Measurements from ENCODE around the gene GULP1.
"Not testable (repeated sequence)": the region's sequence is repeated elsewhere in the genome, so short reads cannot be mapped to it uniquely, and the experiment has no call there.

GULP1 gene

DNA sequence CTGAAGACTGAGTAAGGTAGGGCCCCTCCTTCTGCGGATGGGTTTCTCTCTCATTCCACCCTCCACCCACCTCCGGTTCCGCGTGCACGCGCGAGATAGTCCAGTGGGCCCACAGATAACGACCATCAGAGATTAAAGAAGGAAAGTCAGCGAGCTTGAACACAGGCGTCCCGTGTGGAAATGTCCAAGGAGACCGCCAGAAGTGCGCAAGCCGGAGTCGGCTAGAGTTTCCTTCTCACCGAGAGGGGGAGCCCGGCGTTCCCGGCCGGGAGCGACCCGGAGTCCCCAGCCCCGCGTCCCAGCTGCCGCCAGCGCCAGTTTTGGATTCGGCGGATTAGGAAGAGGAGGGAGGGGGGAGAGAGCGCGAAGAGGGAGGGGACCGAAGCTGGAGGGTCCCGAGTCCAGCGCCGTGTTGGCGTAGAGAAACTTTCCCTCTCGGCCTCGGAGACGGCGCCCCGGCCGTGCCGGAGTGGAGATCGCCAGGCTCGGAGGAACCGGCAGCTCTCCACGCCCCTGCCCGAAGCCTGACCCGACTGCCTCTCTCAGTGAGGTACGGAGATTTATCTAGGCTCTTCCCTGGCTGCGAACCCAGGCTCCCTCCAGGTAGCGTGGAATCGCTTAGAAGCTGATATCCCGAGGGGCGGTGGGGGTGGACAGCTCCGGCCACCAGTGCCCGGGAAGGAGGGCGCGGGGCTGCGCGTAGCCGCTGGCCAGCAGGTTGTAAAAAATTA is at the start of gene GULP1:
Gene GULP1 (plus strand): TSS at position 258 of the 731 bp plus-strand sequence. CDS start 185,829 bp downstream, outside the sequence.
- DNase-seq = no peak

- no peak for DNase-seq
Measured at GRCh38 chr2:188243381-188243780, 48.3 kb upstream of the GULP1 start.

GRCh38 chr2:188244383-188244782 is 47.3 kb upstream of the GULP1 start:
- DNase-seq = no peak

DNA sequence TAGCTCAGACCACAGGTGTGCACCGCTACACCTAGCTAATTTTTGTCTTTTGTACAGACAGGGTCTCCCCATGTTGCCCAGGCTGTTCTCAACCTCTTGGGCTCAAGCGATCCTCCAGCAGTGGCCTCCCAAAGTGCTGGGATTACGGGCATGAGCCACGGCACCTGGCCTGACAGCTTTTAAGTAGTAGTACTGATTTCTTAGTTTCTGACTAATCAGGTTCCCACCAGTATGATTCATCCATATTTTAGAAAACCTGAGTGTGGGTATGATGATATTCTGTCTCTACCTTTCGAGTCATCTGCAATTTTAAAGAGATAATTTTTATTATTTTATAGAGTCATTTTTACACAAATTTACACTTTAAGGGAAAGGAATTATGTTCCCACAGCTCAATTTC is 46.4 kb upstream of the GULP1 start:
- DNase-seq = no peak

DNA sequence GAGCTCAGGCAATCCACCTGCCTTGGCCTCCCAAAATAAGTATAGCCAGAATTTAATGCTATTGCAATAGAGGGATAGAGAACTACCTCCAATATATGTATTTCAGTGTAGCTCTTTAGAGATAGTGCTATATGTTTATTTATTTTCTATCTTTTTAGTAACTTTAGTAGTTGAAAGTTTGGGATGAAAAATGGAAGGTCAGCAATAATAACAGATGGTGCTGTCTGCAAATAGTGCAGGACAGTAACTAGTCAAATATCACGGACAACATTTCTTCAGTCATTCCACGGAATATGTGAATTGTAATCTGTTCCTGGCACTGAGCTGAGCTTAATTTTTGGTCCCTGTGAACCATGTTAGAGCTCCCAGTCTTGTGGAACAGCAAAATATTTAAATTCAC is 43.2 kb upstream of the GULP1 start:
- DNase-seq = no peak

DNA sequence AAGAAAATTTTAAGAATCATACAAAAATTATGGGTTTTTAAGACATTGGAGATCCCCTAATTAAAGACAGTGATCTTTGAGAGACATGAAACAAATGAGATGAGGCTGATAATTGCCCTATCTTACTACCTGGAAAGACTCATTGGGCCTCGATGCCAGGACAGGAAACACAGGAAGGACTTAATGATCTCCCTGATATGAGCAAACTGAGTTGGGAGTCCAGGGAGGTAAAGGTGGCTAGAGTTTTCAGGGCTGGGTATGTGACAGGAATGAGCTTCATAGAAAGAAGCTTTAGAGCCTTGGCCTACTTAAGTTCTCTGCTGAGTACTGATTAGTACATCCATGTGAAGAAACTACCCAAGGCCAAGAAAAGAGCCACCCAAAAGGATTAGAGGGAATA is 40.6 kb upstream of the GULP1 start:
- DNase-seq = no peak

DNA sequence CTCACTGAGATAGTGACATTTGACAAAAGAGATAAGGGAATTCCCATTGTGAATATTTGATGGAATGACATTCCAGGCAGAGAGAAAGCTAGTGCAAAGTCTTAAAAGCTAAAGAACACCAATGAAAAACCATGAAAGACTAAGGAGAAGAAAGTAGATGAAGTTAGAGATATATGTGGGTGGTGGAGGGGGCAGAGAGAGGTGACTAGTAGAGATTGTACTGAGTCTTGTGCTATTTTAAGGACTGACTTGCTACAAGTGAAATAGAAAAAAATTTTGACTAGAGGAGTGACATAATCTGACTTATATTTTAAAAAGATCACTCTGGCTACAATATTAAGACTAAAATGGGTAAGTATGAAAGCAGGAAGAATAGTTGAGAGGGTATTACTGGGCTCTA is 35.3 kb upstream of the GULP1 start:
- DNase-seq = no peak

- DNase-seq = no peak
Measured at GRCh38 chr2:188265315-188265714, 26.4 kb upstream of the GULP1 start.

DNA sequence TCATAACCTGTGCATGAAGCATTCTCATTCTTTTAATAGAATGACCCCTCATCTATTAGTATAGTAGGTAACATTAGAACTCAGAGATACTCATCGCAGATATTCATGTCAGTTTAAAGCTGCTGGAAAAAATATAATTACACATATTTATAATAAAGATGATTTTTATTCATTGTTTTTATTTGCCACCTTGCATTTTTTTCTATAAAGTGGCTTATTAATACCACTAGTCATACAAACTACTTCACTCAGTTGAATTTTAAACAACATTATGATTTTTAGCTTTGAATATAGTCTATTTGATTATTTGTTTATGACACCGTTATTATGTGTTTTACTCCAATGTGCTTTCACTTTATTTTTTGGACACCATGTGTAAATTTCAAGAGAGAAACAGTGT is 23.9 kb upstream of the GULP1 start:
- DNase-seq = no peak

DNA sequence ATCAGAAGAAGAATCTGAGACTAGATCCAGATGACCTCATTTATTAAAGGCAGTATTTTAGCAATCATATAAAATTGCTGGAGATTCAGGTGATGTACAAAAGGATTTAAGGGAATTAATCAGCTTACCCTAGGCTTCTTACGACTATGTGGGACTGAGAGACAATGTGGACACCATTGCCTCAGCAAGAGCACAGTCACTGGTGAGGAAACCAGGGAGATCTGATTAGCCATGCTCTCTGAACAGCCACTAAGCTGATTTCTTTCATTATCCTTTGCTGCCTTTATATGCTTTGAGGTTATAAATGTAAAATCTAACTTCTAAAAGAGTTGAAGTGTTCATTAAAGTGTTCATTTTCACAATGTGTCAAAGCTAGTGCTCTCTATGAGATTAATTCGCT is 22.7 kb upstream of the GULP1 start:
- DNase-seq = no peak

DNA sequence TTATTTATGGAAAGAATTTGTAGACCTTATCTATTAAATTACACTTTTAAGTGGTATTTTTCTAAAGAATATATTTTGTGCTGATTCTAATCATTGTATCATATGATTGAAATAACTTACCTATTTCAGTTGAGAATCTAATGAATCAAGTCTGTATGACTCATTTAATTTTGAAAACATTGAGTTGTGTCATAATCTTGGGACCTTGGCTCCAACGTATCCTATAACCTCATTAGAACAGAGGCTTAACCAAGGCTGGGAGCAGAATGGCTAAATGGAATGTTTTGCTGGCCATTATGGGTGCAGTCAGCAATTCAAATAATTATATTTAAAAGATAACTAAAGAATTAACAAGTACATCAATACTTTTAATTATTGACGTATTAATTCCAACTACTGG is 19.6 kb upstream of the GULP1 start:
- no peak for DNase-seq

GRCh38 chr2:188274274-188274673 is 17.4 kb upstream of the GULP1 start:
- DNase-seq = no peak

DNA sequence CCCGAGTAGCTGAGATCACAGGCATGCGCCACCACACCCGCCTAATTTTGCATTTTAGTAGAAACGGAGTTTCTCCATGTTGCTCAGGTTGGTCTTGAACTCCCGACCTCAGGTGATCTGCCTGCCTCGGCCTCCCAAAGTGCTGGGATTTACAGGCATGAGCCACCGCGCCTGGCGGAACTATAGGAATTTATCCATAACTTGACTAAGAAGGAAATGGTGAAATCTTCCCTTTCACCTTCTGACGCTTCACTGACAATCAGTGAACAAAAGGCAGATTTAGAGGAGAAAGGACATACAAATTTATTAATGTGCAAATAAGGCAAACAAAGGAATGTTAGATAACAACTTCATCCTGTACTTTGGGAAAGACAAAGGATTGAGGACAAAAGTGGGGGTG is 15.4 kb upstream of the GULP1 start:
- DNase-seq = no peak

GRCh38 chr2:188277786-188278185 is 13.9 kb upstream of the GULP1 start:
- no peak for DNase-seq

GRCh38 chr2:188278388-188279092 is 13.1 kb upstream of the GULP1 start:
- no peak for DNase-seq

DNA sequence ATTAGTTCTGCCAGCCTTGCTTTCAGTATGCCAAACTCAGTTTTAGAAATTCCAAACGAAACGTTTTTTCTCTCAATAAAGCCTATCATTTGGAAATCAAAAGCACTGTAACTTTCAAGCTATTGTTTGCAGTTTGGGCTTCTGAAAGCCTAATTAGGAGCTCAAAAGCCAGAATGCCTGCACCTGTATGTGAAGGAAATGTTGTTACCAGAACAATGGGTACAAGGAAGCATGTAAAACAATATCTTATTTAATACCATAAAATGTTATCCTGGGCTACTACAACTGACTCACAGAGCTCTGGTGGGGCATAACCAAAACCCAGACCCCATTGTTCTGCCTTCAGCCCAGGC is 12.6 kb upstream of the GULP1 start:
- no peak for DNase-seq

DNA sequence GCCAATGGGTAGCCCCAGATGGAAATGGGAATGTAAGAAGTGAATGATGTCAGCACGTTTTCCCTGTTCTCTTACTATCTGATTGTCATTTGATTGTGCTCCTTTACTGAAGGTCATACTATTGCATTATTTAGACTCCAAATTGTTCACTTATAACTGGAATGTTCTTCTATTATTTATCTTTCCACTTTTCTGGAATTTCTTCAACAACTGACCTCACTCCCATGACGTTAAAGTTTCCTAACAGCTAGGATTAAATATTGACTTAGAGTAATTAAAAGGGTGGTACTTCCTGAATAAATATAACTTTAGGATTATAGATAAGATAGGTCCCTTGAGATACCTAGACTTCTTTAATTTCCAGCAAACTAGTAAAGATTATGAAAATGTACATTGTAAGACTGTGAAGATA is 10.9 kb upstream of the GULP1 start:
- no peak for DNase-seq

GRCh38 chr2:188282907-188283306 is 8.8 kb upstream of the GULP1 start:
- no peak for DNase-seq

- DNase-seq = not testable (repeated sequence)
Measured at GRCh38 chr2:188284251-188284650, 7.4 kb upstream of the GULP1 start.

- no peak for DNase-seq
Measured at GRCh38 chr2:188285049-188285448, 6.6 kb upstream of the GULP1 start.

- DNase-seq = no peak
Measured at GRCh38 chr2:188285774-188286173, 5.9 kb upstream of the GULP1 start.

DNA sequence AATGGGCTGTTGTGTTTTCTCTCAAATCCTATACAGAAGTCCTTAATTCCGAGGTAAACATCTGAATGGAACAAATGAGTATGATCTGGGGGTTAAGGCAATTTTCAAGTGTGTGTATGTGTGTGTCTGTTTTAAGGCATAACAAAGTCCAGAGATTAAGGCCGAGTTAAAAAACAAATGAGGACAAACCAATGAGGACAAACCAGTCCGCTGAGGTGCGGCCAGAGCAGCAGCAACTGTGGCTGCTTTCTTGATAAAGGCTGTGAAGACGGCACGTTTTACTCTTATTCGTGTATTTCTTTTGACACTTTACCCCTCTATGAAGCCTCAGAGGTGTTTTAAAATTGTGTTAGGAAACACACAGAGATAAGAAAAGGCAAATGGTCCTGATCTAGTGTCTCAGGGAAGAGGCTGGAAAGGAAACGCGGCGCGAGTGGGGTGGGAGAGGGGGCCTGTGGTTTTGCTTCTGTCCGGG is 495 bp upstream of the GULP1 start:
- DNase-seq = no peak

GRCh38 chr2:188292348-188293239 is 920 bp downstream of the GULP1 start:
- DNase-seq = no peak
